ENCODE measurements around the gene GABBR2. TPM values are rescaled to one million over a fixed set of nuclear protein-coding genes. Genes with fewer than 3 reads are reported as not detected.

GABBR2 gene
- total RNA-seq, 1 donor from 2014 or later = 0.24 TPM

GRCh38 chr9:98627296-98627695, 81.4 kb downstream of the GABBR2 start:
- Histone ChIP-seq H3K36me3 (no peaks in the 10 kb centered on the region), H3K4me3 (no peak overlapping the region), H3K4me1 (no peaks in the 10 kb centered on the region), H3K27ac (no peak overlapping the region), H3K27me3 (ENCODE audit: low read depth) (peaks cover 4% of the 10 kb centered on the region), H3K9me3 (no peaks in the 10 kb centered on the region)
- ATAC-seq (no peak), DNase-seq (no peak)
- intact Hi-C loops (cut with DNase I) = no loop called here
- TF ChIP-seq CTCF (IDR thresholded peaks at IDR 0.05) = no peak

- Histone ChIP-seq H3K9me3 (no peaks in the 10 kb centered on the region), H3K27me3 (ENCODE audit: low read depth) (peaks cover 4% of the 10 kb centered on the region), H3K36me3 (no peaks in the 10 kb centered on the region), H3K4me3 (no peak overlapping the region), H3K4me1 (no peaks in the 10 kb centered on the region), H3K27ac (no peak overlapping the region)
- TF ChIP-seq CTCF (IDR thresholded peaks at IDR 0.05) = no peak
- DNase-seq (no peak), ATAC-seq (no peak)
- intact Hi-C loops (cut with DNase I) = no loop called here
These were observed 83.0 kb downstream of the GABBR2 start for GRCh38 chr9:98625728-98626127.

GRCh38 chr9:98619788-98620187, 88.9 kb downstream of the GABBR2 start:
- no peak overlapping the region for H3K27ac ChIP-seq
- no peaks in the 10 kb centered on the region for H3K4me1 ChIP-seq
- no peaks in the 10 kb centered on the region for H3K9me3 ChIP-seq
- intact Hi-C loops (cut with DNase I) = no loop called here
- H3K36me3 ChIP-seq = no peaks in the 10 kb centered on the region
- H3K4me3 ChIP-seq = no peak overlapping the region
- ATAC-seq (no peak), DNase-seq (no peak)
- no peak for TF ChIP-seq CTCF (IDR thresholded peaks at IDR 0.05)
- H3K27me3 ChIP-seq (ENCODE audit: low read depth) = no peaks in the 10 kb centered on the region

GRCh38 chr9:98615633-98616032, 93.1 kb downstream of the GABBR2 start:
- TF ChIP-seq CTCF (IDR thresholded peaks at IDR 0.05) = no peak
- H3K36me3 ChIP-seq = no peaks in the 10 kb centered on the region
- intact Hi-C loops (cut with DNase I) = no loop called here
- no peaks in the 10 kb centered on the region for H3K4me1 ChIP-seq
- H3K9me3 ChIP-seq = no peaks in the 10 kb centered on the region
- ATAC-seq (no peak), DNase-seq (no peak)
- no peak overlapping the region for H3K27ac ChIP-seq
- no peaks in the 10 kb centered on the region for H3K27me3 ChIP-seq (ENCODE audit: low read depth)
- no peak overlapping the region for H3K4me3 ChIP-seq

GRCh38 chr9:98614941-98615340, 93.8 kb downstream of the GABBR2 start:
- no peak for DNase-seq
- no peak for TF ChIP-seq CTCF (IDR thresholded peaks at IDR 0.05)
- H3K4me3 ChIP-seq = no peak overlapping the region
- H3K36me3 ChIP-seq = no peaks in the 10 kb centered on the region
- ATAC-seq = no peak
- no peak overlapping the region for H3K27ac ChIP-seq
- no peaks in the 10 kb centered on the region for H3K9me3 ChIP-seq
- H3K4me1 ChIP-seq = no peaks in the 10 kb centered on the region
- intact Hi-C loops (cut with DNase I) = no loop called here
- H3K27me3 ChIP-seq (ENCODE audit: low read depth) = no peaks in the 10 kb centered on the region

Measured in lower lobe of right lung (tissue), 2 donors.